GM18499 (cell line): ENCODE measurements around the gene LIFR.
"Not testable (repeated sequence)": the region's sequence is repeated elsewhere in the genome, so short reads cannot be mapped to it uniquely, and the experiment has no call there.

Experiments
- ATAC-seq: cut with Tn5 transposase; IDR thresholded peaks from one replicate; pipeline ENCODE4 v1.9.1; 2021; ENCODE audit warnings: moderate number of reproducible peaks; ENCODE audit not compliant: insufficient read depth, unreplicated experiment

LIFR gene

GRCh38 chr5:38527475-38527874 lies 29.0 kb downstream of the LIFR start:
- ATAC-seq: no peak

- no peak for ATAC-seq
These were observed 32.4 kb downstream of the LIFR start for GRCh38 chr5:38524022-38524421.

GRCh38 chr5:38519476-38519875 lies 37.0 kb downstream of the LIFR start:
- ATAC-seq: no peak

GRCh38 chr5:38518341-38518740 lies 38.1 kb downstream of the LIFR start:
- ATAC-seq: no peak

GRCh38 chr5:38516649-38517048 lies 39.8 kb downstream of the LIFR start:
- not testable (repeated sequence) for ATAC-seq

GRCh38 chr5:38515646-38516045 lies 40.8 kb downstream of the LIFR start:
- ATAC-seq: no peak

GRCh38 chr5:38515092-38515491 lies 41.4 kb downstream of the LIFR start:
- ATAC-seq: no peak

GRCh38 chr5:38509185-38509584 lies 47.3 kb downstream of the LIFR start:
- no peak for ATAC-seq

GRCh38 chr5:38506302-38506701 lies 50.1 kb downstream of the LIFR start:
- ATAC-seq: no peak

- no peak for ATAC-seq
These were observed 55.7 kb downstream of the LIFR start for GRCh38 chr5:38500573-38501260.

GRCh38 chr5:38497946-38498345 lies 58.5 kb downstream of the LIFR start:
- ATAC-seq: no peak

- no peak for ATAC-seq
These were observed 61.7 kb downstream of the LIFR start for GRCh38 chr5:38494763-38495162.

GRCh38 chr5:38494175-38494574 lies 62.3 kb downstream of the LIFR start:
- ATAC-seq: no peak

GRCh38 chr5:38483805-38484398 lies 72.5 kb downstream of the LIFR start:
- ATAC-seq: no peak

- no peak for ATAC-seq
These were observed 77.0 kb downstream of the LIFR start for GRCh38 chr5:38479315-38479904.

- no peak for ATAC-seq
These were observed 77.6 kb downstream of the LIFR start for GRCh38 chr5:38478878-38479277.

GRCh38 chr5:38478166-38478565 lies 78.3 kb downstream of the LIFR start:
- ATAC-seq: no peak

- no peak for ATAC-seq
These were observed 83.4 kb downstream of the LIFR start for GRCh38 chr5:38473008-38473407.

- no peak for ATAC-seq
These were observed 83.9 kb downstream of the LIFR start for GRCh38 chr5:38472541-38472940.

GRCh38 chr5:38471709-38472108 lies 84.7 kb downstream of the LIFR start:
- no peak for ATAC-seq

- ATAC-seq: no peak
These were observed 86.7 kb downstream of the LIFR start for GRCh38 chr5:38469707-38470267.
